SKM-1 (cell line): ENCODE data around the gene LCA5.
A peak's percentile ranks its signal among the peaks of the same experiment; 100 is the strongest.
"Not testable (repeated sequence)": the region's sequence is repeated elsewhere in the genome, so short reads cannot be mapped to it uniquely, and the experiment has no call there.

ENCODE experiments used
- DNase-seq: peaks from one replicate; lab custom pipeline; 2025; ENCODE audit not compliant: unreplicated experiment; lab: John Stamatoyannopoulos, UW

Gene LCA5

DNA sequence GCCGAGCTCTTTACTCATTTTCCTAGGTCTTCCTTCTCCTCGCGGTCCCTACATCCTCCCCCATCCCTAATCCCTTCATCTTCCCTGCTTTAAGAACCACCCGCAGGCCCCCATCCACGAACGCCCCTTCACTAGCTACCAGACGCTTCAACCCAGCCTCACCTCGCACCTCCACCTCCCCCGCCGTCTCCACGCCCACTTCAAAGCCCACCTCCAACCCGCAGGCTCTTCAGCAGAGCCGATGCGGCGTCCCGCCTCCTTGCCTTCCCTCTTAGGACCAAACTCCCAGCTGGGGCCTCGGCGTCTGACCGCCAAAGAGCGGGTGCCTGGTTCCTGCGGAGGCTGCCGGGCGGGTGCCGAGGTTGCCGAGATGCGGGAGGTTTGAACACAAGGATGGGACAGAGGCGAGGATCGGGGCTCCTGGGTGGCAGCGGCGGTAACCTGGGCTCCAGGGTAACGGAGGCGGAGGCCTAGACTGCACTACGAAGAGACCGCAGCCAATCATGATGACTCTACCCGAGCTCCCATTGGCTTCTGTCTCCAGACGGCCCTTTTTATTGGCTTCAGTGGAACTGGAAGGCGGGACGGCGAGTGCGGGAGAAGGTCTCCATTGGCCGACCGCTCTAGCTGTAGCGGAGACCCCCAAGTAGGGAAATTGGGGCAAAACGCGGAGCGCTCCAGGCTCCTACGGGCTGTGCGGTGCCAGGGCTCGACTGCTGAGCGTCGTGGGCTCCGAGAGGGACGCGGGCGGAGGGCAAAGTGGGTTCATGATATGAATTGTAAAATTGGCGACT, at the start of gene LCA5:
Gene LCA5 (minus strand): TSS at position 477 of the 794 bp plus-strand sequence. CDS start 18,536 bp downstream, outside the sequence.
- peak; percentile 84 for DNase-seq

DNA sequence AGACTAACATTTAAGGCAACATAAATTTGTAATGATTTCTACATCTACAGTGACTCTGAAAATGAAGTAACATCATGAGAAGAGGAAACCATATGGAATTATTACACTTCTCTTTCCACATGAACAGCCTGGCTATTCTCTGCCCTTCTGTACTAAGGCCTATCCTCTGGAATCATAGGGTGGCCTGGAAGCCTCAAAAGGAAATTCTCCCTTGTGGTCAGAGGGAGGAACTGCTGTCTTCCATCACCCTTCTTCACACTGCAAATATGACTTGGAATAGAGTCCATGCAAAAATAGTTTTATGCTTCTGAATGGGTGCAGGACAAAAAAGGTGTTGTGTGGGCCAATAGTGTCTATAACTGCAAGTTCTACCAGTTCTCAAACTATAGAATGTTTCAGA, 49.3 kb upstream of the LCA5 start:
- no peak for DNase-seq

DNA sequence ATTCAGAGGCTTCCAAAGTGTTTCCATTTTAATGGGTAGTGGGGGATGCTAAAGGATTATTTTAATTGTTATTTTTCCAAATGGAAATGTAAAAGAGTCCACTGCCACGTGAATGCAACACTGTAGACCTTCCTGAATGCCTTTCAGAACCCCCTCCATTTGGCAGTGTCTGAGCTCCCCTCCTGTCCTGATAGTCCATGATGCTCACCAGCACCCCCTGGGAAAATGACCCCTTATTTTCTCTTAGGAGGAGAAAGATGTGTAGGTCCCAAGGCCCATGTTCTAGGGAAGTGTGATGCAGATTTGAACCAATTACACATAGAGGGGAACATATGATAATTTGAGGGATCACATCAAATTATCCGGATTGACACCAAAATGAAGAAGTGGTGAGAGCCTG, 47.1 kb upstream of the LCA5 start:
- no peak for DNase-seq

DNA sequence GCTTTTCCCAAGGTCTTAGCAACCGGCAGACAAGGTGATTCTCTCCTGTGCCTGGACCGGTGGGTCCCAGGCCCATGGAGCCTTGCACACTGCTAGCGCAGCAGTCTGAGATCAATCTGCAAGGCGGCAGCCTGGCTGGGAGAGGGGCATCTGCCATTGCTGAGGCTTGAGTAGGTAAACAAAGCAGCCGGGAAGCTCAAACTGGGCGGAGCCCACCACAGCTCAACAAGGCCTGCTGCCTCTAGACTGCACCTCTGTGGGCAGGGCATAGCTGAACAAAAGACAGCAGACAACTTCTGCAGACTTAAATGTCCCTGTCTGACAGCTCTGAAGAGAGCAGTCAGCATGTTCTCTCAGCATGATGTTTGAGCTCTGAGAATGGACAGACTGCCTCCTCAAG, 40.7 kb upstream of the LCA5 start:
- not testable (repeated sequence) for DNase-seq

DNA sequence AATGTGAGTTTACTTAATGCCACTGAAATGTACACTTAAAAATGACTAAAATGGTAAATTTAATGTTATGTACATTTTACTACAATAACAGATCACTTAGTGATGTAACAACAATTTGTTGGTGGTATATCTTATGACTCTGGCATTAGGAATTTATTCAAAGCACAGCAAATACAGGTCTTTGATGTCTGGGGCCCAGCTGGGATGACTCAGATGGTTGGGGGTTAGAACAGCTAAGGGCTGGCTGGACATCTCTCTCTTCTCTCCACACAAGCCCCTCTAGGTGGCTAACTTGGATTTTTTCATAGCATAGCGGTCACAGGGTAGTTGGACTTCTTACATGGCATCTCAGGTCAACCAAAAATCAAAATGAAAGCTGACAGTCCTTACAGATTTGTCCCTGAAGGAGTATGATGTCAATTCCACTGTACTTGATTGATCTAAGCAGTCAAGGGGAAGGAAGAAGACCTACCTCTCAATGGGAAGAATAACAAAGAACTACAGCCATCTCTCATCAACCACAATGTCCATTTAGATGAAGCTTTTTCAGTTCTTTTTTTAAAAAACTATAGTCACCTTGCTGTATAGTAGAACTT, 37.5 kb upstream of the LCA5 start:
- DNase-seq = no peak

DNA sequence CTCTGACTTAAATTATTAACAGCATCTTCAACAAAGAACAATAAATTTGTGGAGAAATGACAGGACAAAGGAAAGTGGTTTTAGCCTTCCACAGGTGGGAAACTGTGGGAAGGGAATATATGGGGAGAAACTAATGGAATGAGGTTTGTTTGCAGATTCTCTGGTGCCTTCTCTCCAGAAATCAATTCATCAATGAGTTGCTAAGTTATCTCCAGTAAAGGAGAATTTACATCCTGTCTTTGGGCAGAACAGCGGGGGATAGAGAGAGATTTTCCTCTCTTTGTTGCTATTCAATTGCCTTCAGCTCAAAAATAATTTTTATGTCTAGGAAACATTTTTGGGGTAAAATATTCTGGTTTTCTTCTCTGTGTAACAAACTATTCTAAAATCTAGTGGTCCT, 36.9 kb upstream of the LCA5 start:
- DNase-seq = no peak

DNA sequence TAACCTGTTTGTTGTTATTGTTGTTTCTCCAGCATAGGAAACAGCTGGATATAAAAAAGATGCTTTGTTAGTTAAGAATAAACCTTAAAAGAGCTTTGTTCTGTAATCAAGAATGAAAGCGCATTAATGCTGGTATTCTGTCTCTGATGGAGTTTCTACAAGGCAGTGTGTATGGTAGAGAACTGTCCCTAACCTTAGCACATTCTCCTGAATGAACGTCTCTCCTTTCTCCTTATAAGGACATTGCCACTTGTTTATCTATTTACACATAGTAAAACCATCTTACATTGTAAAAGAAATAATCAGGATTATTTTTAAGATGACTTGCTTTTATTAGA, 33.8 kb upstream of the LCA5 start:
- no peak for DNase-seq

DNA sequence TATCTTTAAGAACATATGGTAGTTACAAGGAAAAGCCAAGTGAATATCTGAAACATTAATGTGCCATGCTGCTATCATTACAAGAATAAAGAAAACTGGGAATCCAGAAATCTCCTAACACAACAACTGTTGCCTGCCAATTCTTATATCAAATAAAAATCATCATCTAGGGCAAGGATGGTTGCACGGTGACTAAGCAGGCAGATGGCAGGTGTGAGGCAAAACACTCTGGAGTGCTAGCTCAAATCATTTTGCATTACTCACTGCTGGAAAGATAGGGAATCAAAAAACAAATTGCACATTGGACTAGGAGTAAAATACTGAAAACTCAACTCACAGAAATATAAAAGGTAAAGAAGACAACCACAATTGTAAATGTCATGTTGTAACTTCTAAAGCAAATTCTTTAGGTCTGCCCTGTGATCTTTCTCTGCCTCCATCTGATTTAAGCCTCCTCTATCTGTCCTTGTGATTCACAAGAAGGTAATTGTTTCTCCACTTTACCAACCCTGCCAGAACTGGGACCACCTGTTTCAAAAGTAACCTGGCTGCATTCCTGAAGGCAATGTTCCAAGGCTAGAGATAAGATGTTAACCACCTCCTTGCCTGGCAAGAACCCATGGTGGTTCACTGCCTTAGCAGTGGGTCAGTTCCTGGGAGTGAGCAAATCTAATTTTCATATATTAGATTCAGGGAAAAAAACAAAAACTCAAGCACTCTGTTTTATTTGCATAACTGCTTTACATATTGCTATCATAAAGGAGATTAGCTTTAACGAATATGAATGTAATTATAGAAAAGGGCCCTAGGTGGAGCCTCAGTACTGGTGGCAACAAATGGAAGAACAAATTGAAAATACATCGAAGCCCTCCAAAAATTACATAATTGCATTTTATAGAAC, 33.1 kb upstream of the LCA5 start:
- peak; percentile 6 for DNase-seq

DNA sequence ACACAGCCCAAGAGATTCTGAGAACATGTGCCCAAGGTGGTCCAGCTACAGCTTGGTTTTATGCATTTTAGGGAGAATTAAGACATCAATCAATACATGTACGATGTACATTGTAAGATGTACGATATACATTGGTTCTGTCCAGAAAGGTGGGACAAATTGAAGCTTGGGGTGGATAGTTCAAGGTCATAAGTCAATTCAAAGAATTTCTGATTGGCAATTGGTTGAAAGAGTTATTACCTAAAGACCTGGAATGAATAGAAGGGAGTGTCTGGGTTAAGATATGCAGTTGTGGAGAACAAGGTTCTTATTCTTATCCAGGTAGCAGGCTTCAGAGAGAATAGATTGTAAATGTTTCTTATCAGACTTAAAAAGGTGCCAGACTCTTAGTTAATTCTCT, 31.8 kb upstream of the LCA5 start:
- DNase-seq = no peak

DNA sequence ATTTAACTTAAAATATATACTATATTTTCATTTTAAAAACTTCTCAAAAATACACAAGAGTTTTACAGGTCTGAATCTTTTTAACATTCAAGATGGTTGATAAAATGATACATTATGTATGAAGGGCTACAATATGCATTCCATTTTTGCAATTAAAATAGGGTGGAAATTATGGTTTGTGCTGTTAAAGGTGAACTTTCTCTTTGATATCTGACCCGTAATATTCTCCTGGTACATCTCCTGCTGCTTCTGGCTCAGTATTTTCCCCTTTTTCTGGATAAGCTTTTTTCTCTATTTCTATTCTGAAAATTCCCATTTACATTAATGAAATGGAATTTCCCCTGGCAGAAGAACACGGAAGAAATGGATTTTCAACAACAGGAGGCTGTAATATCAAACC, 27.4 kb upstream of the LCA5 start:
- no peak for DNase-seq

DNA sequence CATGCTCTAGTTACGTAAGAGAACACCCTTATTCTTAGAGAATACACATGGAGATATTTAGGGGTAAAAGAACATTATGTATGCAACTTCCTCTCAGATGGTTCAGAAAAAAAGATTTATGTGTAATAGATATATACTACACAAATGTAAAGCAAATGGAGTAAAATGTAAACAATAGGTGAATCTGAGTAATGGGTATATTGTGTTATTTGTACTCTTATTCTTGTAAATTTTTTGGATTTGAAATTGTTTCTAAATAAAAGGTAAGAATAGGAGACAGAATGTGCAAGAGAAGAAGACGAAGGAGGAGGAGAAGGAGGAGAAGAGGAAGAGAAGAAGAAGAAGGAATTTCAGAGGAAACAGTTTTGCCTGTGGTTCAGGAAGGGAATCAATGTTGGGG, 22.5 kb upstream of the LCA5 start:
- no peak for DNase-seq

DNA sequence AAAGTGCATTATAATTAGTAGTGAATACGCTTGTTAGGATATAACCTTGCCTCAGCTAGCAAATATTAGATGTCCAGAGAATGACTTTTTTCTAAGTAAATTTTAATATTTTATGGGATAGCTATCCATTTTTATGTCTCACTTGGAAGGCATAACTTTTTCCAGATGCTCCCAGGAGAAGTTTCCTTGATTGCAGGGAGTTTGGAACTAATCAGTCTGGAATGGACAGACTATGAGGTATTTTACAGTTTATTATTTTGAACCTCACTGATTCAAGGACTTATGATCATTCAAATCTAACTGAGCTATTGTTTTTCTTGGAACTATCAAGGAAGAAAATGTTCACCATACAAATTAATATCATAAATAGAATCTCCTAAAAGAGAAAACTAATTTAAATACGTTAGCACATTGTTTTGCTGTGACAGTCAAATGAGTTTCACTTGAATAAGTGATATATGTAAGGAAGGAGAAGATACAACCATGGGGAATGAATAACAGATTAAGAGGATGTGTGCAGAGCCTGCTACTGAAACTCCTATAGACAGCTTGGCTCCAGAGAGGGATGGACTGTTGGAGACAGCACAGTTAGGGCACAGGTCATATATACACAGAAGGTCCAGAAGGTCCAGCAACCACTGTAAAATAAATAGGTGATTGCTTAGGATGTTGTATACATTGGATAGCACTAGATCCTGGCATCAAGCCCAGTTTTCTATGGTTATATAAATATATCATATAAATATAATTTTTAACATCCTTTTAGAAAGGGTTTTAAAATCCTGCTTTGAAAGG, 20.6 kb upstream of the LCA5 start:
- DNase-seq = no peak

DNA sequence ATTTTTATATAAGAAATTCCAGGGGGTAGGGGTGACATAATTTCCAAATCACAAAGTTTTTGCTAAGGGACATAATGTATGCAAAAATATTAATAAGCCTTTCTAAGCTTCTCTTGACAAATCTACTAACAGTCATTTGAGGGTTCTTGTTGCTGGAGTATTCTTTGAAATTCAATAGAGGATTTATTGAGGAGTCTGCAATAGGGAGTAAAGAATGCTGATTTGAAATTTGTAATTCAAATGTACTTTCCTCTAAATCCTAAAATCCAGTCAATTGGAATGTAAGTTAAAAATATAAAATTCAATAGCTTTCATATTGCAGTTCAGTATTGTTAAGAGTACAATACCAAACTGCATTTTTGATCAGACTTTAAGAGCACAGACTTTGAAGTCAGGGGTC, 17.1 kb upstream of the LCA5 start:
- no peak for DNase-seq

DNA sequence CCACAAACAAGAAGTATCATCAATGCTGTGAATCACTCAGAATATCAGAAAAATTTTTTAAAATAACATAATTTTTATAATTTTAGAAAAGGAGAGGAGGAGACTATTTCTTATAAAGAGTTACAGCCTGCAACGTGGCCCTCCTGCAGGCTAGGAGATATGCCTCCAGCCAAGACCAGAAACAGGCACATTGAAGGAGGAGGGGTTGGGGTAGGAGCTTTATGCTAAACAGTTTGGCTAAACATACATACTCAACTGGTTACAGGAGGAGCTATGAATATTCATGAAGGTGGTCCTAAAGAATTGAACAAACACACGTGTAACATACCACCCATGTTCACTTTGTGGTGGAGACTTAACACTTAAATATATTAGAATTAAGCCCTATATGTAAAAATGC, 14.2 kb upstream of the LCA5 start:
- no peak for DNase-seq

DNA sequence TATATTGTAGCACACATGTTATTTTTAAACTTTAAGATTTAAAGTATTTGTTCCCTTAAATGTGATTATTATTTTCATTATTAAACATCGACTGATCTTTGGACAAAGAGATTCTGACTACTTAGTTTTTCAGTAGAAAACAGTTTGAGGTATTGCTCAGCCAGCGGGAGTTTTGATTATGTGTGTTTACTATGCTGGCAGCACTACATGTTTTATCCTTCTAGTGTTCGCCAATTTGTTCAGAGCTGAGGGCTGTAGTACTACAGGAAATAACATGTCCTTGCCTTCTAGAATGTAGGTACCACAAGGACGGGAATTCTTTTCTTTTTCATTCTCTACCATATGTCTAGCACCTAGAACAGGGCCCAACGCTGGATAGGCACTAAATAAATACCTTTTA, 11.1 kb upstream of the LCA5 start:
- DNase-seq = no peak

DNA sequence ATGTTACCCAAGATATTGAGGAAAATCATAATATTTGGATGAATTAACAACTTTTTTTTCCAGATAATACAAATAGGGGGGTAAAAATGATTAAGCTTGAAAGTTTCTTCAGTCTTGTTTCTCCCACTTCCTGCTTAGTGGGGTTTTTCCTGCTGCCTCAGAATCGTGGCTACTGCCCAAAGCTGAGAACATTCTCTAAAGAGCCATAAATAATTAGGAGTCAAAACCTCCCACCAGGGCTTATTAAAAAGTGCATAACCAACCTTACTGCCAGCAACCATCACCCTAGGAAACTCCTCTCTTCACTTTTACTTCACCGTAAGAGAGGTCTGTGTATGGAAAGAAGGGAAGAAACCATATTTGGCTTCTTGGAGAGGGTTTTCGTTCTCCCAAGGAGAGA, 9.0 kb upstream of the LCA5 start:
- DNase-seq = no peak

DNA sequence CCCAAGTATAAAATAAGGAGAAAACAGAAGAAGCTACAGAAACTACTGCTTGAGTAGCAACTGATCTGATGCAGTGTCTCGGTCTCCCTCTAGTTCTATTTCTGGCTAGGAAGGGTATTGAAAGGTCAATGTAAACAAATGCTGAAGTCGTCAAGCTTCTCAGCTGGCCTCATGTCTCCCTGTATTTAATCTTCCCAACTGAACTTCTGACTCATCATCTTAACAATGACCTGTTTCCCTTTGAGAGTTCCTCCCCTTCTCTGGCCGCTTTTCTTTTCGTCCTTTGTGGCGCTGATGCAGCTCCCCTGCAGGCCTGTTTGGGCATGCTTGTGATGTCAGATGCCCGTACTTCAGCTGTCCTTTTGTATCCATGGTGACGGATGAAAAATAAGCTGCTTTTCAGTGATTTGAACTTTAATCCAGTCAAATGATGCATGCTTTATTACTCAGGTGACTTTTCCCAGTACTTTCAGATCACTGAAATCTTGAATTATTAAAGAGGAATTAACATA, 7.8 kb upstream of the LCA5 start:
- peak; percentile 58 for DNase-seq

DNA sequence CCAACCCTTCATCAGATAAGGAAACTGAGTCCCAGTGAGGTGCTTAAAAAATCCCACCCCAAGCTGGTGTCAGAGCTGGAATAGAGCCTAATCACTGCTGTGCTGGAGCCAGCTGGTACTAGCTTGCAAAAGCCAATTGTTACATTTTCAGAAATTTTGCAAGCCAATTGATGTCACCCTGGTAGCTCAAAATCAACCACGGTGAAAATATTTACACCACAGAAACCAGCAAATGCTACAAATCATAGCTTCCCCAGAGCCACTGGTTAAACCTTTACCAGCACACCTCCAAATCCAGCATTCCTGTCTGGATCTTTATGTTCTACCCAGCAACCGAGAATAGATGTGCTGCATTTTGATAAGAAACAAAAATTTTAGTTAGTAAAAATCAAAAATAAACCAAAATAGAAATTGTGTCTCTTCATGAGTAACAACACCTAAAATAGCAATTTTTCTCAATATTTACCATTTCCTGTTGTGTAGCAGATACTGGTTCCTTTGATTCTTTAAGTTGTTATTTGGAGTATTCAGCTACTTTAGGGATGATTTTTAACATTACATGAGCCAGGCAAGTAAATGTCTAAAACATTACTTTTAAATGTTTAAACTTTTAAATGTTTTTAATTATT, 7.2 kb upstream of the LCA5 start:
- no peak for DNase-seq

DNA sequence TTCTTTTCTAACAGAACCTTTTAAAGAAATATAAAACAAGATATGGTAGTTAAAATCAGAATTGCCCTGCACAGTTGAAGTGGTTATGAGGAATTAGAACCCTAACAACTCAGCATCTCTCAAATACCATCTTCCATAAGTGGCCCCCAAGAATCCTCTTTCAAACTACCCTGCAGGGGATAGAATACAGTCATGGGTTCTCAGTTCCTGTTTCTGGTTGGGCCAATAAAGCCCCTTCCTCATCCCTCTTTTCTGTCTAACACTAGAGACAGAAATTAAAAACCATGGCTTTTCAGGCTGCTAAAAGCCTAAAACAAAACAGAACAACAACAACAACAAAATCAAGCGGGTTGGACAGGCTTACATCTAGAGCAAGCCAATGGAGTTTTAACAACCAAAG, 6.7 kb upstream of the LCA5 start:
- no peak for DNase-seq

DNA sequence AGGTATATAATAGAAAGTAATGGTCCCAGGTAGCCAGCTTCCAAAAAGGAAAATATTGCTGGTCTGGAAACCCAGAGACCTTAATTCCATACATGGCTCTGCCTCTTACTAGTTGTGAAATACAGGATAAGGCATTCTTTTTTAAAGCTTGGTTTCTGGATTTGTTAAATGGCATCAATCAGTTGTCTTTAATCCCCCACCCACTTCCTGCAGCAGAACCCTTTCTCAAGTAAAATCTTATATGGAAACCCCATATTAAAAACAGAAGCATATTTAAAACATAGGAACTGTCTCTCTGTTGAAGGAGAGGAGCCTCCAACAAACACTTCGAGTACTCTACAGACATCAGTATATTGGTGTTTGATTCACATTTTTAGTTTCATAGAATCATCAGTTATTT, 6.2 kb upstream of the LCA5 start:
- DNase-seq = no peak
